ENCODE data around the gene OSTF1.

DNA sequence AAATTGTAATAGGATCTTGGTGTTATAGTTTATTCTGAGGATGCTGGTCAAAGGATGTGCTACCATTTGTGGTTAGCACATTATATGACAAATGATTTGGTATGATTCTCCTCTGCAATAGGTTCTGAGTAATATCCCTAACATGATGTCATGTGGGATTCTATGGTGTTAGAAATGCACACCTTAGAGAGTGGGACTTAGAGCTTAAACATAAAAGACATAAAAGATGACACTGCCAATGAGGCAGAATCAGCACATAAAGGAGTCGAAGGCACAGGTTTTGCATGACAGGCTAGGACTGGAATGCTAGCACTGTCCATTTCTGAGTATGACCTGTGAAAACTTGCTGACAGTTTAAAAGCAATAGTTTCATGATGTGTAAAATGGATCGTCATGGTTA lies 100.4 kb downstream of the OSTF1 start:
- TF ChIP-seq OSR1 (CRISPR knock-in tag; IDR thresholded peaks at IDR 0.05) (no peak), ZFP3 (CRISPR knock-in tag; IDR thresholded peaks at IDR 0.05) (no peak), PPARA (CRISPR knock-in tag; IDR thresholded peaks at IDR 0.05; ENCODE audit: borderline replicate concordance) (no peak), RARB (CRISPR knock-in tag; IDR thresholded peaks at IDR 0.05) (no peak)
